CD14-positive monocyte (primary cell): ENCODE results near the gene UBE2L3. TPM values are rescaled to one million over a fixed set of nuclear protein-coding genes. Genes with fewer than 3 reads are reported as not detected.

Experiments
- DNase-seq, 3 donors: peaks; one replicate each; pipeline ENCODE4 v3.0.0-alpha.2; 2011 to 2022
- H2AFZ ChIP-seq: 2 replicates; pipeline ENCODE4 v1.6.0; 2012; ENCODE audit warnings: mild to moderate bottlenecking, low read depth, low read length, inconsistent platforms; ENCODE audit not compliant: insufficient read depth, poor library complexity, severe bottlenecking
- H3K27ac ChIP-seq, 2 donors: 1 replicate in 1 of 2; 2 replicates in 1 of 2; pipeline ENCODE4 v1.5.1; 2012 to 2013; ENCODE audit warnings: low read length in 2 of 2, control low read depth in 1 of 2, inconsistent platforms in 1 of 2, low read depth in 1 of 2, mild to moderate bottlenecking in 1 of 2
- H3K27me3 ChIP-seq, 2 donors: one replicate each; pipeline versions ENCODE4 v1.6.0 to v1.6.1; 2011 to 2013; ENCODE audit warnings: low read length in 2 of 2; ENCODE audit not compliant: control insufficient read depth in 2 of 2, insufficient read depth in 2 of 2
- H3K36me3 ChIP-seq, 2 donors: replicated peaks in 1 of 2; 1 replicate in 1 of 2; 2 replicates in 1 of 2; pipeline versions ENCODE4 v1.5.1 to v1.6.1; 2012 to 2013; ENCODE audit warnings: low read length in 2 of 2, control low read depth in 1 of 2, inconsistent platforms in 1 of 2, mild to moderate bottlenecking in 1 of 2; ENCODE audit not compliant: insufficient read depth in 2 of 2, control insufficient read depth in 1 of 2
- H3K4me1 ChIP-seq, 2 donors: 1 replicate in 1 of 2; 2 replicates in 1 of 2; pipeline versions ENCODE4 v1.5.1 to v1.6.1; 2012 to 2013; ENCODE audit warnings: low read length in 2 of 2, control low read depth in 1 of 2, inconsistent platforms in 1 of 2, mild to moderate bottlenecking in 1 of 2, moderate library complexity in 1 of 2; ENCODE audit not compliant: insufficient read depth in 2 of 2, control insufficient read depth in 1 of 2
- H3K4me2 ChIP-seq: replicated peaks from 2 replicates; pipeline ENCODE3; 2012; ENCODE audit warnings: low read length, moderate library complexity, mild to moderate bottlenecking; ENCODE audit not compliant: poor library complexity, severe bottlenecking; ENCODE audit errors: extremely low read depth
- H3K4me3 ChIP-seq, 3 experiments: fragments of 200-600 bp in 1 of 3; sonication (generic) in 1 of 3; replicated peaks in 1 of 3; 1 replicate in 2 of 3; 2 replicates in 1 of 3; pipeline ENCODE4 v1.5.1; 2011 to 2013; ENCODE audit warnings: low read length in 3 of 3, mild to moderate bottlenecking in 3 of 3, control low read depth in 2 of 3, low read depth in 2 of 3, inconsistent platforms in 1 of 3, moderate library complexity in 1 of 3
- H3K79me2 ChIP-seq: 2 replicates; pipeline ENCODE4 v1.6.0; 2012; ENCODE audit warnings: mild to moderate bottlenecking, control low read depth, inconsistent platforms, low read length, moderate library complexity; ENCODE audit not compliant: insufficient read depth
- H3K9ac ChIP-seq: 2 replicates; pipeline ENCODE4 v1.6.0; 2017; ENCODE audit warnings: low read length, mild to moderate bottlenecking; ENCODE audit not compliant: insufficient read depth, poor library complexity, severe bottlenecking
- H3K9me3 ChIP-seq, 2 donors: replicated peaks in 1 of 2; 1 replicate in 1 of 2; 2 replicates in 1 of 2; pipeline versions ENCODE4 v1.5.1 to v1.6.1; 2012 to 2013; ENCODE audit warnings: low read length in 2 of 2, control low read depth in 1 of 2; ENCODE audit not compliant: control insufficient read depth in 1 of 2, insufficient read depth in 1 of 2
- H4K20me1 ChIP-seq: 2 replicates; pipeline ENCODE4 v1.6.0; 2012; ENCODE audit warnings: mild to moderate bottlenecking, low read length, control low read depth, moderate library complexity; ENCODE audit not compliant: insufficient read depth
- H3K27ac Mint-ChIP-seq, 7 donors: one replicate each; pipeline ENCODE4 v1.8.0; 2020; ENCODE audit warnings: mild to moderate bottlenecking in 7 of 7, mixed read lengths in 7 of 7, moderate library complexity in 6 of 7, inconsistent platforms in 2 of 7
- H3K27me3 Mint-ChIP-seq, 3 donors: one replicate each; pipeline ENCODE4 v1.8.0; 2021 to 2022; ENCODE audit warnings: low read depth in 3 of 3, mild to moderate bottlenecking in 3 of 3, mixed read lengths in 3 of 3, moderate library complexity in 3 of 3, inconsistent platforms in 1 of 3
- H3K36me3 Mint-ChIP-seq, 2 donors: one replicate each; pipeline ENCODE4 v1.8.0; 2020; ENCODE audit warnings: mixed read lengths in 2 of 2, inconsistent platforms in 1 of 2, mild to moderate bottlenecking in 1 of 2
- H3K4me1 Mint-ChIP-seq: one replicate; pipeline ENCODE4 v1.8.0; 2020; ENCODE audit warnings: mild to moderate bottlenecking, mixed read lengths
- H3K4me3 Mint-ChIP-seq, 2 donors: one replicate each; pipeline ENCODE4 v1.8.0; 2020; ENCODE audit warnings: mild to moderate bottlenecking in 2 of 2, mixed read lengths in 2 of 2, moderate library complexity in 1 of 2
- H3K9me3 Mint-ChIP-seq, 7 donors: one replicate each; pipeline ENCODE4 v1.8.0; 2020 to 2022; ENCODE audit warnings: mixed read lengths in 7 of 7, mild to moderate bottlenecking in 6 of 7, moderate library complexity in 6 of 7, inconsistent platforms in 2 of 7
- WGBS: methylation state at CpG from one replicate; pipeline ENCODE4 v1.1.5; 2013; ENCODE audit warnings: missing lambda C conversion rate; ENCODE audit not compliant: insufficient coverage; 5-methylcytosine and 5-hydroxymethylcytosine counted together
- intact Hi-C, 2 donors: fragments of 100-400 bp; cut with micrococcal nuclease; formaldehyde crosslinking; loops; one replicate each; pipeline versions ENCODE4 v1.15.0 to v1.15.1; 2023
- polyA plus RNA-seq, 3 donors: library from polyadenylated mRNA; depleted of rRNA in 1 of 3; unstranded in 2 of 3; stranded (reverse) in 1 of 3; fragments of 300-500 nt in 2 of 3; fragments of >200 nt in 1 of 3; fragmentation: Illumina TruSeq in 2 of 3; gene quantifications; 1 replicate in 2 of 3; 2 replicates in 1 of 3; pipeline ENCODE4 v1.2.3, GENCODE V29; 2012 to 2021
- TF ChIP-seq, protein P1 (sequence below): fragments of 200-600 bp; IDR thresholded peaks from one replicate; pipeline ENCODE4 v1.8.0; 2022; ENCODE audit warnings: antibody characterized with exemption, mild to moderate bottlenecking

Gene UBE2L3
- polyA plus RNA-seq, 3 donors: 19.6 to 88.9 (median 69.6) TPM

GRCh38 chr22:21652010-21652546, 84.6 kb downstream of the UBE2L3 start:
- TF ChIP-seq, protein P1, sequence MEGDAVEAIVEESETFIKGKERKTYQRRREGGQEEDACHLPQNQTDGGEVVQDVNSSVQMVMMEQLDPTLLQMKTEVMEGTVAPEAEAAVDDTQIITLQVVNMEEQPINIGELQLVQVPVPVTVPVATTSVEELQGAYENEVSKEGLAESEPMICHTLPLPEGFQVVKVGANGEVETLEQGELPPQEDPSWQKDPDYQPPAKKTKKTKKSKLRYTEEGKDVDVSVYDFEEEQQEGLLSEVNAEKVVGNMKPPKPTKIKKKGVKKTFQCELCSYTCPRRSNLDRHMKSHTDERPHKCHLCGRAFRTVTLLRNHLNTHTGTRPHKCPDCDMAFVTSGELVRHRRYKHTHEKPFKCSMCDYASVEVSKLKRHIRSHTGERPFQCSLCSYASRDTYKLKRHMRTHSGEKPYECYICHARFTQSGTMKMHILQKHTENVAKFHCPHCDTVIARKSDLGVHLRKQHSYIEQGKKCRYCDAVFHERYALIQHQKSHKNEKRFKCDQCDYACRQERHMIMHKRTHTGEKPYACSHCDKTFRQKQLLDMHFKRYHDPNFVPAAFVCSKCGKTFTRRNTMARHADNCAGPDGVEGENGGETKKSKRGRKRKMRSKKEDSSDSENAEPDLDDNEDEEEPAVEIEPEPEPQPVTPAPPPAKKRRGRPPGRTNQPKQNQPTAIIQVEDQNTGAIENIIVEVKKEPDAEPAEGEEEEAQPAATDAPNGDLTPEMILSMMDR: no peak
- Histone ChIP-seq H3K27ac (peak overlapping the region in 1 of 2 donors; percentile 69), H3K27me3 (no peaks in the 10 kb centered on the region), H3K9me3 (no peaks in the 10 kb centered on the region), H2AFZ (peak overlapping the region; percentile 92), H3K4me2 (peak overlapping the region; percentile 87), H3K36me3 (peaks cover 2 to 5% of the 10 kb centered on the region in 2 donors), H4K20me1 (peaks cover 3% of the 10 kb centered on the region), H3K9ac (peak overlapping the region; percentile 72), H3K79me2 (no peaks in the 10 kb centered on the region), H3K4me3 (peak overlapping the region; percentile 34 to 77 (median 60)), H3K4me1 (peaks cover 23 to 35% of the 10 kb centered on the region in 2 donors)
- Mint-ChIP-seq H3K9me3 (peaks cover 0 to 5% (median 0%) of the 10 kb centered on the region in 7 donors), H3K36me3 (peaks cover 7 to 16% of the 10 kb centered on the region in 2 donors), H3K4me3 (peak overlapping the region; percentile 83 to 93), H3K4me1 (peaks cover 27% of the 10 kb centered on the region), H3K27ac (peak overlapping the region in 5 of 7 donors; percentile 43 to 80 (median 57)), H3K27me3 (peaks cover 6 to 8% (median 6%) of the 10 kb centered on the region in 3 donors)
- DNase-seq: peak; percentile 72 to 86 (median 76)
- intact Hi-C loops: loop anchor here in 1 of 2 donors (10.0 kb wide), 1 partner anchor 283 kb away; no protein-coding TSS in a partner anchor
- 0% methylated on average over 39 of the region's 44 CpGs for WGBS

DNA sequence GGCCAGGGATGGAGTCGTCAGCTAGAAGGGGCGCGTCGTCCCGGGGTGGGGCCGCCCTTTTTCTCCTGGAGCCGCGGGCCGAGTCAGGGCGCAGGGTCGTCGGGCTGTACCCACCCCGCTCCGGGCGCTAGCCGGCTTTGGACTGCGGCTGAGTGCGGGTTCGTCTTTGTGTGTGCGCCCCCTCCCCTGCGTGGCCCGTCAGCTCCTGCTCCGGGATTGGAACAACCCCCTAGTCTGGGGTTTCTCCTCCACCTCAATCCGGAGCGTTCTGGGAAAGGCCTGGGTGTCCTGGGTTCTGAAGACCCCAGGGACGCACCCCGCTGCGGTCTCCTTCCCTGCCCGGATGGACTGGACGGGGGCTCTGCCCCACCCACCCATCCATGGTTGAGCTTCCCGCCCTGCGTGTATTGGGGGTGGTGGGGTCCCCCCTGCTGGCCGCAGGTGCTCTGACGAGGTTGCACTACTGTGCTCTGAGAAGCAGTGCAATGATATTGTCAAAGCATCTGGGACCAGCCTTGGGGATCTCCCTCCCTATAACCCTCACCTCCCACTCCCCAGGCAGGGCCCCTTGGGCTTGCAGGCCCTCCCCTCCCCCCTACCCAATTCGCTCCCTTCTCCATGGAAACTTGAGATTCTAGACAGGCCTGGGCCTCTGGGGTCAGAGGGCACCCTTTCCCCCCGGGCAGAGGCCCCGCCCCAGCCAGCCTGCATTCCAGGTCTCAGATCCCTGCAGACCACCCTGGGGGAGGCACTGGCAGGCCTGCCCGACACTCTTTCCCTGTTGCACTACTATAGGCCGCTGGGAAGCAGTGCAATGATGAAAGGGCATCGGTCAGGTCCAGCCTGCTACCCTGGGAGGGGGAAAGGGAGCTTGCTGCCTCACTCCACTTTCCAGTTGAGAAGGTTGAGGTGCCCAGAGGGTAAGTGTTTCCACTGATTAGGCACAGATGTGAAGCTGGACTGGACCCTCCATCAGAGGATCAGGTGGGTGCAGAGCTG, 85.3 kb downstream of the UBE2L3 start:
- no peaks in the 10 kb centered on the region for H4K20me1 ChIP-seq
- peaks cover 28 to 43% of the 10 kb centered on the region in 2 donors for H3K4me1 ChIP-seq
- H3K27ac ChIP-seq: peak overlapping the region in 1 of 2 donors; percentile 69
- WGBS: 33% methylated on average over 20 of the region's 40 CpGs
- H3K4me3 ChIP-seq: peak overlapping the region; percentile 34 to 77 (median 60)
- Mint-ChIP-seq H3K9me3 (peaks cover 0 to 5% (median 0%) of the 10 kb centered on the region in 7 donors), H3K36me3 (peaks cover 7 to 14% of the 10 kb centered on the region in 2 donors), H3K4me1 (peaks cover 31% of the 10 kb centered on the region), H3K27me3 (peaks cover 7 to 9% (median 8%) of the 10 kb centered on the region in 3 donors), H3K4me3 (peak overlapping the region; percentile 83 to 93), H3K27ac (peak overlapping the region in 1 of 7 donors; percentile 64)
- peak overlapping the region; percentile 92 for H2AFZ ChIP-seq
- TF ChIP-seq, protein P1: no peak
- intact Hi-C loops: loop anchor here in 1 of 2 donors (10.0 kb wide), 1 partner anchor 282 kb away; no protein-coding TSS in a partner anchor
- no peaks in the 10 kb centered on the region for H3K9me3 ChIP-seq
- H3K79me2 ChIP-seq: no peaks in the 10 kb centered on the region
- DNase-seq: no peak
- H3K27me3 ChIP-seq: no peaks in the 10 kb centered on the region
- H3K9ac ChIP-seq: peak overlapping the region; percentile 72
- peaks cover 2 to 5% of the 10 kb centered on the region in 2 donors for H3K36me3 ChIP-seq
- H3K4me2 ChIP-seq: peak overlapping the region; percentile 87
